ENCODE measurements around the gene TFF1.

Gene TFF1

DNA sequence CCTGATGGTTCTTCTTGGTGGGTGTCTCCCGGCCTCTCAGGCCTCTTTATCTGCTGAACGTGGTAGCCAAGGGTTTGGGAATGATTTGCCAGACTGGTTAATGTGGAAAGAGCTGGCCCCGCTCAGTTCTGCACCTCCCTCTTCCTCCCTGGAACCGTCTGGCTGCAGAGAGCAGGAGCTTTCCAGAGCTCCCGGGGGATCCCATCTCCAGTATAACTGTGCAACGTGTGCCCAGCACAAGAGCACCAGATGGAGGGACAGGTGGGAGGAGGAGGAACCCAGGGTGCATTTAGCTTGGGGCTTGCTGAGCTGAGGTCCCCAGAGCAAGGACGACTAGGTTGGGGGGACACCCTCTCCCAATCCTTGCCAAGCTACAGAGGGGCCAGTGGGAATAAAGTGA is 5.0 kb downstream of the TFF1 start:
- DNase-seq (ENCODE audit: low spot score) = no peak

GRCh38 chr21:42360317-42360716 is 6.0 kb downstream of the TFF1 start:
- DNase-seq (ENCODE audit: low spot score) = no peak

- no peak for DNase-seq (ENCODE audit: low spot score)
Measured at GRCh38 chr21:42358937-42359336, 7.4 kb downstream of the TFF1 start.

DNA sequence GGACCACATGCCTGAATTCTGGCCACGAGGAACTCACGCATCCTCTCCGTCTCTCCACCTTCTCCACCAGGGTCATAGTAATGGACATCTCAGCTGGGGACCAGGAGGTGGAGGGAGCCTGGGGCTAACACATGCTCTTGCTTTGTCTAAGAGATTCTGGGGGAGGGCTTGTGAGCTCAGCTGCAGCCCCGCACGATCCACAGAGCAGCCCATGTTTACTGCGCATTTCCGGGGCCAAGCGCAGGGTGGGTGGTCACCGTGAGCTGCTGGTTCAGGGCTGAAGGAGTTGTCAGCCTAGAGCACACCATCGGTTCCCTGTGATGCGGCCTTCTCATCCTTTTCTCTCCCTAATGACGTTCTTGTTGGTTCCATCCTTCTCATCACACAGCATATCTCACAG is 8.1 kb downstream of the TFF1 start:
- DNase-seq (ENCODE audit: low spot score) = no peak

- no peak for DNase-seq (ENCODE audit: low spot score)
Measured at GRCh38 chr21:42357307-42357706, 9.0 kb downstream of the TFF1 start.

GRCh38 chr21:42356650-42357049 is 9.7 kb downstream of the TFF1 start:
- DNase-seq (ENCODE audit: low spot score) = no peak

DNA sequence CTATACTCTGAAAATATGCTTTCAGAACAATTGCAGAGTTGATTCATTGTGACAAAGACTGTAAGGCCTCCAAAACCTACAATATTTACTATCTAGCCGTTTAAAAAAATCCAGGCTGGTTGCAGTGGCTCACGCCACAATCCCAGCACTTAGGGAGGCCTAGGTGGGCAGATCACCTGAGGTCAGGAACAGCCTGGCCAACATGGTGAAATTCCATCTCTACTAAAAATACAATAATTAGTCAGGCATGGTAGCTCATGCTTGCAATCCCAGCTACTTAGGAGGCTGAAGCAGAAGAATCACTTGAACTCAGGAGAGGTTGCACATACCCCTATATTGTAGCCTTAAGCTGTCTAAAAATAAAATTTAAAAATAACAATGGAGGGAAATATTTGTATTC is 10.3 kb downstream of the TFF1 start:
- no peak for DNase-seq (ENCODE audit: low spot score)

GRCh38 chr21:42353623-42354022 is 12.7 kb downstream of the TFF1 start:
- no peak for DNase-seq (ENCODE audit: low spot score)

DNA sequence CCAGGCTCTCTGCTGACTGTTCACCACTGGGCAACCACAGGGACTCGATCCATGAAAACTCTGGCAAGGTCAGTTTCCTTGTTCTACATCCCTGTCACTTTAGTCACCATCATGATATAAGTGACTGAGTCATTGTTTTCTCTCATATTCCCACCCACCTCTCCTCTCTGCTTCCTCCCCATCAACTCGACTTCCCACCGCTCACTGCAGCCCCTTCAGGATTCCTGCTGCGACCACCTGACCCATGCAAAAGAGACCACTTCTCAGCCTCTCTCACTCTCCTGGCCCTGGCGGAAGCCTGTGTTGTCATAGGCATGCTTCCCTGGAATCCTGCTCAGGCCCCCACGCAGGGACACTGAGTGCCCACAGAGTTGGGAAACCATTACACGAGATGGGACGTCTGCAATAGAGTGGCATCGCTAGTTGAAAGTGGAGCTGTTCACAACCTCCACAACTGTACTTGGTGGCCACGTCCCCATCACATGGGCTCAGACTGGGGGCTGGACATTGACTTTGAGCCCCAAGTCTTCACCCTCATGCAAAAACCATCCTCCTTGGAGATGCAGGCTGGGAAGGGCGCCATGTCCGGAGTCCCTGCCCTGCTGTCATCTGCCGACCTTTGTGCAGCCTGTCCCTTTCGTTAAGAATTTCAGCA is 13.8 kb downstream of the TFF1 start:
- DNase-seq (ENCODE audit: low spot score) = no peak

DNA sequence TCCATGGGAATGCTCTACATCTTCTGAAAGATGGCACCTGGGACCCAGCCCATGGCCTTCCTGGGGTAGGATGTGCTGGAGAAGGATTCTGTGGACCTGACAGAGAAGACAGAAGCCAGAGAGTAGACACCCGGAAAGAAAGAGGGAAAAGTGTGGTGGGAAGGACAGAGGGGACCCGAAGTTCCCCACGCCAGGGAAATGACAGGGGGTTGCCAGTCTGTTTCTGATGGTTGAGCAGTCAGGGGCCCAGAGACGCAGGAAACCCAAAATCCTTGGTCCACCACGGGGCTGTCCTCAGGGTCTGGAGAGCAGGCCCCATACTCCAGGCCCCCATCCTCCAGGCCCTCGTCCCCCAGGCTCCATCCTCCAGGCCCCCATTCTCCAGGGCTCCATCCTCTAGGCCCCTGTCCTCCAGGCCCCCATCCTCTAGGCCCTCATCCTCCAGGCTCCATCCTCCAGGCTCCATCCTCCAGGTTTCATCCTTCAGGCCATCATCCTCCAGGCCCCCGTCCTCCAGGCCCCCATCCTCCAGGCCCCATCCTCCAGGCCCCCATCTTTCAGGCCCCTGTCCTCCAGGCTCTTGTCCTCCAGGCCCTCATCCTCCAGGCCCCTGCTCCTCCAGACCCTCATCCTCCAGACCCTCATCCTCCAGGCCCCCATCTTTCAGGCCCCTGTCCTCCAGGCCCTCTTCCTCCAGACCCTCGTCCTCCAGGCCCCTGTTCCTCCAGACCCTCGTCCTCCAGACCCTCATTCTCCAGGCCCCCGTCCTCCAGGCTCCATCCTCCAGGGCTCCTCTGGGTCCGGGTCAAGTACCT is 14.5 kb downstream of the TFF1 start:
- no peak for DNase-seq (ENCODE audit: low spot score)

DNA sequence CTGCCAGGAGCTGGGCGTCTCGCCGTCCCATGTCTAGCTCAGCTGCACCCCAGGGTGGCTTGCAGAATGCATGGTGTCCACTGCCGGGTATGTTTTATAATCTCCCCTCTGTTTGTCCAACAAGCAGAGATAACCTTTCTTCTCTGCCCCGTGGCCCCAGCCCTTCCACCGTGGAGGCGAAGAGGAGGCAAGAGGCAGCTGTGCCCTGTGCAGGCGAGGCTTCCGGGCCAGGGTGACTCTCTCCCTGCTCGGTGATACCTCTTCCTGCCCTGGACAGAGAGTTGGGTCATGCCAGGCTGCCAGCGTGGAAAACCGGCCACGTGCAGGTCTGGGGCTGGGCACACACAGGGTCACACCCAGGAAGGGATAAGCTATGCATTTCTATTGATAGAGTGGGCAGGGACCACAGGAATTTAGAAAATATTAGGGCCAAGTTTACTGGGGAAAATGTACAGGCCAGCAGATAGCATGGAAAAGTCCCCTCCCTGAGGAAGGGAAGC is 15.4 kb downstream of the TFF1 start, which contains the start of gene TFF2:
TSS of gene TFF2 (minus strand) at position 68 of the 500 bp plus-strand sequence. CDS start at position 31, 37 bp downstream.
- DNase-seq (ENCODE audit: low spot score) = no peak

GRCh38 chr21:42350318-42350910 is 15.9 kb downstream of the TFF1 start:
- DNase-seq (ENCODE audit: low spot score) = no peak

DNA sequence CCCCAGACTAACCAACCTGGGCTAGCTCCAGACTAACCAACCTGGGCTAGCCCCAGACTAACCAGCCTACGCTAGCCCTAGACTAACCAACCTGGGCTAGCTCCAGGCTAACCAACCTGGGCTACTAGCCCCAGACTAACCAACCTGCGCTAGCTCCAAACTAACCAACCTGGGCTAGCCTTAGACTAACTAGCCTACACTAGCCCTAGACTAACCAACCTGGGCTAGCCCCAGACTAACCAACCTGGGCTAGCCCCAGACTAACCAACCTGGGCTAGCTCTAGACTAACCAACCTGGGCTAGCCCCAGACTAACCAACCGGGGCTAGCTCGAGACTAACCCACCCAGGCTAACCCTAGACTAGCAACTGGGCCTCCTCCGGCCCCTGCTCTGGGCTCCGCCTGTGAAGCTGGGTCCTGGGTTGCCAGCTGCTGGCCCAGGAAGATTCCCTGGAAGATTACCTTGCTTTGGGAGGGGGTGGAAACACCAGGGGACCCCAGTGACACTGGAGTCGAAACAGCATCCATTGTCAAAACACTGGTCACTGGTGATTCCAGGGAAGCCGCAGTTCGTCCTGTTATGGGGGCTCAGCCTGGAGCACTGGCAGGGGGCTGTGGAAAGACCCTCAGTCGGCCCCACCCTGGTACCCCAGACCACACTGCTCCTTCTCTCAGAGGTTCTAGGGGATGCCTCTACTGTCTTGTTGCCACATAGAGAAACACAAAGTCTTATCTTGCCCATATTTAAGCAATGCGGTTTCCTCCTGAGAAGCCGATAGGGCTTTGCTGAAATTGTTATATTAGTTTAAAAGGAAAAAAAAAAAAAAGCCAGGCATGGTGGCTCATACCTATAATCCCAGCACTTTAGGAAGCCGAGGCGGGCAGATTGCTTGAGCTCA is 16.7 kb downstream of the TFF1 start:
- DNase-seq (ENCODE audit: low spot score) = no peak

DNA sequence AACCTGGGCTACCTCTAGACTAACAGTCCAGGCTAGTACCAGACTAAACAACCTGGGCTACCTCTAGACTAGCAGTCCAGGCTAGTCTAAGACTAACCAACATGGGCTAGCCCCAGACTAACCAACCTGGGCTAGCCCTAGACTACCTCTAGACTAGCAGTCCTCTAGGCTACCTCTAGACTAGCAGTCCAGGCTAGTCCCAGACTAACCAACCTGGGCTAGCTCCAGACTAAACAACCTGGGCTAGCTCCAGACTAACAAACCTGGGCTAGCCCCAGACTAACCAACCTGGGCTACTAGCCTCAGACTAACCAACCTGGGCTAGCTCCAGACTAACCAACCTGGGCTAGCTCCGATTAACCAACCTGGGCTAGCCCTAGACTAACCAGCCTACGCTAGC is 17.6 kb downstream of the TFF1 start:
- no peak for DNase-seq (ENCODE audit: low spot score)

DNA sequence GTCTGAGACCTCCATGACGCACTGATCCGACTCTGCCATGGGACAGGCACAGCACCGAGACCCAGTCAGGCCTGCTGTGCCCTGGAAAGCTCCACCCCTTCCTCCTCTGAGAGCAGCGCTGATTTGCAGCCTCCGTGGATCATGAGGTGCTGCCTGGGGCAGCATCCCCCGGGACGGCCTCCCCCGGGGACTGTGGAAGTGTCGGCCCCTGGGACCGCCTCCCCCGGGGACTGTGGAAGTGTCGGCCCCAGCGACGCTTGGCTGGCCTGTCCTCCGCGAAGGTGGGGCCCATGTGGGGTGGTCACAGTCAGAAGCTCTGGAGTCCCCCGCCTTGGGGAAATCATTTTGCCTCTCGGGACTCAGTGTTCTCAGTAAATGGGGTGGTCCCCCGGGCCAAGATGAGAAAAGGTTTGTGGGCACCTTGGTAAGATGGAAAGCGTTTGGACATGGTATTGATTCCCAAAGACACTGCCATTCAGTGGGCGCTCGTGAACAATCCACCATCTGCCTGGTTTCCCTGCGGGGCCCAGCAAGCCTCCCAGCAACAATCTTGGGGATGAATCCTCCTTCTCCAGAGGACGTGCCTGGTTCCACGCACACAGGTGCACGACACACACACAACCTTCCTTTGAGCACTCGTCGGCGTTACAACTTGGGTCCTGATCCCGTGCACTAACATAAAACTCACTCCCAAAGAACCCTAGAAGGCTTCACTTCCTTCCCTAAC is 18.6 kb downstream of the TFF1 start:
- no peak for DNase-seq (ENCODE audit: low spot score)

GRCh38 chr21:42346866-42347600 is 19.3 kb downstream of the TFF1 start:
- DNase-seq (ENCODE audit: low spot score) = no peak

DNA sequence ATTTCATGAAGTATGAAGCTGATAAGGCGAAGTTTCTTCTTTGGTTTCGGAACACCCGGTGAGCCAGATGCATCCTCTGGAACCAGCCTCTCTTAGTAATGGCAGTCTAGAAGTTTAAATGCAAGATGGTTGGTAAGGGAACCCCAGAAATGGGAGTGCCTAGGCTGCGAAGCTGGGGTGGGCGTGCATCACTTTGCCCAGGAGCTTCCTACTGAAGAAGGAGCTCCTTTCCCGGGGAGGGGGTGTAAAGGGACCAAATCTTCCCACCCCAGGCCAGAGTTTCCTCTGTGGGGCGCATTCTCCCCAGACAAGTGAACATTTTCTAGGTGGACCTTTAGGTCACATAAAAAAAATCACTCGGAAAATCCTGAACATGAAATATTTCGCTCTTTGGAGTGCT is 19.9 kb downstream of the TFF1 start:
- DNase-seq (ENCODE audit: low spot score) = no peak

GRCh38 chr21:42344631-42345030 is 21.7 kb downstream of the TFF1 start:
- no peak for DNase-seq (ENCODE audit: low spot score)

DNA sequence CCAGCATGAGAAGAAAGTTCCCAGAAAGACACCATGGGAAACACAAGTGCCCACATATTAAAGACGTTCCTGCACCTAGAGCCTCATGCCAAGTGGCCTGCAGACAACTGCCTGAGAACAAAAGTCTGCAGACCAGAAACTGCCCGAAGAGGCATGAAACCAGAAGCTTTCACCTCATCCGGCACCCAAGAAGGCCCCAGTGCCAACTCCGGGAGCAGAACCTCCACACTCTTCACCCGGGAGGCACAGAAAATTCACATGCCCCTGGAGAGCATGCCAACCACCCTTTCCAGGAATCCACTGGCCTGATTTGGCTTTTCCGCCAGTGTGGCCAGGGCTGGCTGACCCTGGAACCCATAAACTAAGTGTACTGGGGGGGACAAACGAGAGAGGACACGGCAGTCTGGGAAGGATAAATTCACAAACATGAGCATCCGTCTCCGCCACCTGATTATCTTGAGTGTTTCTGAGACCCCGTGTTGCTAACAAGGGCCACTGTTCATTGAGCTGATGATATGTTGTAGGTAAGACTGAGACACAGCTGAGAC is 22.3 kb downstream of the TFF1 start:
- no peak for DNase-seq (ENCODE audit: low spot score)

DNA sequence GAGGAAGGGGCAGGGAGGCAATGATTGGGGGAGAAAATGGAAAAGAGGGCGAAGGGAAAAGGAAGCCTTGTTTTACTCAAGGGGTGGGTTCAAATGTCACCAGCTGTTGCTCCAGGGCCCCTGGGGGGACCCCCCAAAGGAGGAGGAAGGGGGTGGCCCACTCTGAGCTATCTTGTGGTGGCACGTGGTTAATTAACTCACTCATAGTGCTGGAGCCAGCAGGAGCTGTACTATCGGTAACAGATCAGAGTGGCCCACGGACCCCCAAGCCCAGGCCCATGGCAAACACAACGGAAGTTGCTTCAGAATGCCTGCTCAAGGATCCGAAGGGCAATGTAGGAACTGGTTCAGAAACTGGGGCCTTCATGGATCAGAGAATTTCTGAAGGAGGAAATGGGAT is 22.8 kb downstream of the TFF1 start:
- DNase-seq (ENCODE audit: low spot score) = no peak

Measured in ecto neural progenitor cell (in vitro differentiated cells).